GM21825 (cell line): ENCODE results near the gene DNMT3A.
A peak's percentile ranks its signal among the peaks of the same experiment; 100 is the strongest.

Experiments
- ATAC-seq: cut with Tn5 transposase; IDR thresholded peaks from one replicate; pipeline ENCODE4 v1.9.1; 2021; ENCODE audit warnings: mild to moderate bottlenecking, moderate library complexity; ENCODE audit not compliant: unreplicated experiment

DNMT3A gene

DNA sequence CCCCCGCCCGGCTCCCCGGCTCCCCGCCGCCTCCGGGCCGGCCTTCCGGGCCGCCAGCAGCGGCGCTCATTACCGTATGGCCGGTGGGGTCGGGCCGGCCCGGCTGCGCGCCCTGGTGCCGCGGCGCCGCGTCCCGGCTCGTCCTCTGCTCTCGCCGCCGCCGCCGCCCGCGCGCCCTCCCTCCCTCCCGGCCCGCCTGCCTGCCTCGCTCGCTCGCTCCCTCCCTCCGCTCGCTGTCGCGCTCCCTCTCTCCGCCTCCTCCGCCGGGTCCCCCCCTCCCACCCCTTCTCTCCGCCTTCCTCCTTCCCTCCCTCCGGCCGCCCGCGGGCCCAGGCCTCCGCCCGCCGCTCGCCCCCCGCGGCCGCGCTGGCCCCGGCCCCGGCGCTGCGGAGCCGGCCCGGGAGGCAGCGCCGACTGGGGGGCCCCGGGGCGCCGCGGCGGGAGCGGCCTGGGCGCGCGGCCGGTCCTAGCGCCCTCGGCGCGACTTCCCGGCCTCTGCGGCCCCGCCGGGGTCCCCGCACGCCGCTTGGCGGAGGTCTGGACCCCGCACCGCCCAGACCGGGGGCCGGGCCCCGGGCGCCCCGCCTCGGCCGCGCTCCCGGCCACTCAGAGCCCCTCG, at the start of gene DNMT3A:
TSS of gene DNMT3A (minus strand) at position 173 of the 619 bp plus-strand sequence. CDS start 27,941 bp downstream, outside the sequence.
- peak; percentile 22 for ATAC-seq

DNA sequence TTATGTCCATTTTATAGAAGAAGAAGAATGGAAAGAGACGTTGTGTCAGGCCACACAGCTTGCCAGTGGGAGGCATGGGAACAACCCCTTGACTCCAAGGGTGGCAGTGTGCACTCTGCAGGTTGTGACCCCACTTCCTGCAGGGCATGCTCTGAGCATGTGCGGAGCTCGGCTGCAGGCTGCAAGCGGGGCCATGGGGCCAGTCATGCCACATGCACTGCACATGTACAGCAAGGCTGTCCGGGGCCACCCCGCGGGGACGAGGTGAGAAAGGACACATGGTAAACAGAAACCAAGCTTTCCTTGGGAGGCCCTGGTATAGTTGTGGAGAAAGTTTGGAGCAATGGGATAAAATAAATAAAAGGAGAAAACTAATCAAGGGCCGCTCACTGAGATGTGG, 47.4 kb upstream of the DNMT3A start:
- ATAC-seq, result no peak

DNA sequence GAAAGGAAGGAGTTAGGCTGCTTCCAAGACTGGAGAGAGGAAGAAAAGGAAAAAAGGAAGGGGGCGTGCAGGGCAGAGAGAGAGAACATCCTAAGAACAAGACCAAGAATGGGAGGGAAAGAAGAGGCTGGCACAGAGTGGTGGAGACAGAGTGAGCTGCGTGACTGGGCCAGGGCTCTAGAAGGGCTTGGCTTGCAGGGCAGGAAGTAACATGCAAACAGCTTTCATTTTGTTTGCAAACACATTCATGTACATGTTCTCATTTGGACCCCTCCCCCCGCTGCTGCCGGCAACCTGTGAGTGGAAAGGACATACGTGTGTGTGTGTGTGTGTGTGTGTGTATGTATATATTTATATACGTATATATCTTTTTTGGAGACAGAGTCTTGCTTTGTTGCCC, 46.8 kb upstream of the DNMT3A start:
- no peak for ATAC-seq

DNA sequence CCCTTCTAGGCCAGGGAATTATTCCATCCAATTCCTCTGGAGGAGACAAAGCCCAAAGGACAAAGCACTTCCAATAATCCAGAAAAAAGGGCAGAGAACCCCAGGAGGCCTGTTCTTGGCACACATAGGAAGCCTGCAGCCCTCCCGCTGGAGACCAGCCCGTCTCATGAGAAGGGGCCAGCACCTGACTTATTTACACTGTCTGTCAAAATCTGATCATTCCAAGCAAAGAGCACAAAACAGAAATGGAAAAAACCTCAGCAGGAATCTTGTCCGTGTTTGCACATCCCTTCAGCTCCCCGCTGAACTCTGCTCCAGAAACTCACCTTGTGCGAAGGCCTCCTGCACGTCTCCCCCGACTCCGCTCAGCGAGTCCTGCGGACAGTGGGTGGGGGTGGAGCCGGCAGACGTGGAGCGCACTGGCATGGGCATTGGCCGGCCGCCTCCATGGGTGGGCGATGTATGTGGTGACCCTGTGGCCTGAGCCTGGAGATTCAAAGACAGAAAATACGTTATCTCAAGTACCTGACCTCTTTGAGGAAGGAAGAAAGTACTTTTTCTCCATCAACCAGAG, 46.2 kb upstream of the DNMT3A start:
- no peak for ATAC-seq

DNA sequence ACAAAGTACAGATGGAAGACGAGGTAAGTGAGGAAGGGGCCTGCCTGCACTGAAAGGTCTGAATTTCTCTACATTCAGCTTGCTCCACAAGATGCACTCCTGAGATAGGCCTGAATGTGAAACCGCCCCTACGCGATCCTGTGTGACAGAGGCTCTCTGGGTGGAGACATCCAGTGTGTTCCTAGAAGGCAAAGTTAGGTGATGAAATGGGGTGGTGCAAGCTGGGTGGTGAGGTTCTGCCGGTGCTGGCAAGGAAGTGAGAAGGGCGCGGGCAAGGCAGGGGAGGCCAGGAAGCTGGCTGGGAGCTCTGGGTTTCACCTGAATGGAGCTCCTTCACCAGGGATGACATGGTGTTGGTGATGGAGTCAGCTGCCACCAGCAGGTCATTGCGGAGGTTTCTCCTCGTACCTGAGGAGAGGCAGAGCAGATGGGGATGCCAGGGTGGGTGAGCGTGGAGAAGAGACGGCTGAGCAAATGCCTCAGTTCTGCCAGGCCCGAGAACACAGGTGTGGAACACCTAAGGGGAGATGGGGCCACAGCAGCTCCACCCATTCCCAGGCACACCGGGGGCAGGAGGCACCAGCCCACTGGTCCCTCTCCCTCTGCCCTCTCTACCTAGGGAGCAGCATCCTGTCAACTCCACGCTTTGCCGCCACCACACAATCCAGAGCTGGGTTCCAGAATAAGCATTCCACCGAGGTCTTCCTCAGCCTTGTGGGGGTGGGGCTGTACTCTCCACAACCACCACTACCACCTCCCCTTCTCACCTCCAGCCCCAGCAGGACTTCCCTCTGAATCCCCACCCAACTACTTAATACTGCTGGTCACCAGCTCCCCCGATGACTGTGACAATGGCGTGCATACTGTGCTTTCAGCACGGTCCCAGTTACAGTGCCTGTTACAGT, 45.5 kb upstream of the DNMT3A start:
- no peak for ATAC-seq

DNA sequence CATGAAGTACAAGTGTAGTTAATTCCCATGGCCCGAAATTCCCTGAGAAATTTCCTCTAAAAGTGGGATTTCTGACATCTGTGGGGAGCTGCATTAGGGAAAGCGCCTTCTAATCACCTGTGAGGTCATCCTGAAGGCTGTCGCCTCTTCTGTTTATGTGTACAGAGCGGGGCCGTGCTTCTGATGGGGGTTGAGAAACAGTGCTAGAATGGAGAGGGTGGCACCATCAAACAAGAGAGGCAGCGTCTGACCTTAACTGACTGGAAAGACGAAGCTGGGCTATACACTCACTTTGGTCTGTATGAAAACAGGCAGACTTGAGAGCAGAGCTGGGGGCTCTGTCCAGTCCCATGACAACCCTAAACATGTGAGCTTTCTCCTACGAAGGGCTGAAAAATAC, 44.2 kb upstream of the DNMT3A start:
- no peak for ATAC-seq

DNA sequence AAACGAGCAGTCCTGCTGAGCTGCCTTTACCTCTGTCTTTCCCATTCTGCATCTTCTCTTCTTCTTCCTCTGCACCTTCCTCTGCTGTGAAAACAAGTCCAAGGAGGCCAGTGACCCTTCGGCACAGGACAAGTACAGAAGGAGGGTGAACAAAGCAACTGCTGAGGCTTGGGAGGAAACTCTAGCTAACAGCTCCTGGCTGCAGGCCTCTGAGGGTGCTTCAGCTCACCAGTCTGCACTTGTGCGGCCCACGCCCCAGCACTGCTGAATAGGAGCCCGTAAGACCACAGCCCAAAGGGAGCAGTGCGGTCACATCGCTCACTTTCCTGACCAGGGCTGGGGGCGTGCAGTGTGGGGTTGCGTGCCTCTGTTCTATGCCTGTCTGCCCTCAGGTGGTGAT, 42.1 kb upstream of the DNMT3A start:
- no peak for ATAC-seq

DNA sequence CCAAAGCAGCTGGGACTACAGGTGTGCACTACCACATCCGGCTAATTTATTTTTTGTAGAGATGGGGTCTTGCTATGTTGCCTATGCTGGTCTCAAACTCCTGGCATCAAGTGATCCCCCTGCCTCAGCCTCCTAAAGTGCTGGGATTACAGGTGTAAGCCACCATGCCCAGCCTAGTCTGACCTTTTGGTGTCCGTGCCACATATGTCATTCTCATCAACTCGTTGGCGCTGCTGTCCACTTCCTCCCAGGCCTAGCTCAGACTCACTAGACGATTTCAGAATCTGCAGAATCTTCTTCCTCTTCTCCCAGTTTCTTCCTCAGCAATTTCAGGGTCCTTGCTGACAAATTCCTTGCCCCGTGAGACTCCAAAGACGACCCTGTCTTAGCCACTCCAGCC, 39.8 kb upstream of the DNMT3A start:
- no peak for ATAC-seq

DNA sequence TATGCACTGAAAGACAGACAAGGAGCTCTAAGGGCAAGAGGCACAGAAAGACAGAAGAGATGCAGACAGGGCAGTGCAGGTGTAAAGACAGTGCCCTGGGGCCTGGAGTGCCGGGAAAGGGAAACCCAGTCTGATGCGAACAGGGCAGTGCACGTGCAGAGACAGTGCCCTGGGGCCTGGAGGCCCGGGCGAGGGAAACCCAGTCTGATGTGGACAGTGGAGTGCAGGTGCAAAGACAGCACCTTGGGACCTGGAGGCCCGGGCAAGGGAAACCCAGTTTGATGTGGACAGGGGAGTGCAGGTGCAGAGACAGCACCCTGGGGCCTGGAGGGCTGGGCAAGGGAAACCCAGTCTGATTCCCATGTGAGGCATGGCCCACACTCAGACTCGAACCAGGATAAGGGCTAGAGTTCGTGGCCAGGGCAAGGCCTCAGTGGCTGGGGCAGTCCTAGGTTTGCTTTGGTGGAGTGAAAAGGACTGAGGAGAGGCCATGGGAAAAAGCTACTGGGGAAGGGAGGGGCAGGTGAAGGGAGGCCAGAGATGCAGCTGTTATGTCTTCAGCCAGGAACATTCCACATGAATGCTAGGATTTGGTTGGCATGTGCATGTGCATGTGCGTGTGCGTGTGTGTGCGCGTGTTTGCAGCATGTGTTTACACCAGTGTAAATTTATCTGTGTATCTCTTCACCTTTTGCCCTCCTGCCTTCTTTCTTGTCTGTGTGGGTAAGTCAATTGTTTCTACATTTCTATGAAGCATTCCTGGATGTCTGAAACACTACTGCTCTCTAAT, 39.1 kb upstream of the DNMT3A start:
- ATAC-seq, result no peak

DNA sequence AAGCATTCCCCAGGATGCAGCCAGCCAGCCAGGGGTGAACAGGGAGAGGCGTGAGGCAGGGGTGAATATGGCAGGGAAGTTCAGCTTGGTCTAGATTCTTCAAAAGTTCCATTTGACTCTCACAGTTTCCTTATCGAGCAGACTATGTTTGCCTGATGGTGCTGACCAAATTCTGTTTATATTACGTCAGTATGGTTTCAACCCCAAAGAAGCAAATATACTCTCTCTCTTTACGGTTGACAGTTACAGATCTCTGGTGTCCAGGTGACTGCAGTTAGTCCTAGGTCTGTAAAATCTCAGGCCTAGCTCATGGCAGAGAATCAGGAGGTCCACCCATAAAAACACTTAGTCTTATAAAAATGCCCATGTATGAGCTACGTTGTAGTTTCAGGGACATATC, 38.3 kb upstream of the DNMT3A start:
- ATAC-seq, result no peak

DNA sequence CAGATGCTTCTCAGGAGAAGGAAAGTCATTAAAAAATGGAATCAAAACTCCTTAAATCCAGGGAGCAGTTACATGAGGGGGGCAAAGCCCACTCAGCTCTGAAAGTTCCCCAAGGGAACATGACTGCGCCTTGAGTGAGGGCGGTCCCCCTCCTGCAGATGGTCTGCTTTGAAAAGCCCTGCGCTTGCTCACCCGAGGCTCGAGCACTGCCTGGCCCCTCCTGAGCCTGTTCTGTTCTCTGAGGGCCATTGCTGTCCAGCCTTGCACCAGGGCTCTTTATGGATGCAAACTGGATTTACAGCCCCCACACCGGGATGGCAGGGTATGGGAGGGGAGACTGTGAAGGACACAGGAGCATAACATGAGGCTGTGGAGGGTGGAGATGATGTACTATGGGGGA, 37.8 kb upstream of the DNMT3A start:
- ATAC-seq, result no peak

DNA sequence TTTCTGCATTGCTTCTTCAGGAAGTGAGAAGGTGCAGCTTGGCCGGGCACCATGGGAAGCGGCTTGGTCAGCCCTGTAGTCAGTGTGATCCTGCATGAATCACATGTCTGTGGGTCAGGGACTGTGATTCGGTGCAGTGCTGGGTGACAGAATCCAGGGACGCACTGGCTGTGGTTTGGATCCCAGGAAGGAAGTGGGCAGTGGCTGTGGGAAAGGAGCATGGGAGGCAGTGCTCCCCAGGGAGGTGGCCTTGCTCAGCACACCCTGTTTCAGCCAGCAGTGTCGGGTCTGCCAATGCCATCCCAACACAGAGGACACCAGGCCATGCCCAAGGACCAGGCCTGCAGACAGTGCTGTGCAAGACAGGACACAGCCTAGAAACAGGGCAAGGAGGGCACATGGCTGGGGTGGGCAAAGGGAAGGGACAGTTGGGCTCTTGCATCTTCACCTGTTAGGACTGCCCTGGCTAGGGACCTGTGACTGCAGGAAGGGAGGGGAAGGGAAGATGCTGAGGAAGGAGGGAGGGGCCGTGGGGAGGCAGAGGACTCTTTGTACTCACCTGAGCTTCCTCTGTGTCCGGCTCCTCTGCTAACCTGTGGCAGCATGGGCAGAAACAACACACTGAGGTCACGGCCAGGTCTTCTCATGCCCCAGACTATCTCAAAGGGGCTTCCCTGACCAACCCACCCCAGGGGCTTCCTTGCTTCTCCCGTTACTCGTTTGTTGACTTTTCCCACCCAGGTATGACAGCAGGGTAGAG, 37.2 kb upstream of the DNMT3A start:
- ATAC-seq, result no peak

DNA sequence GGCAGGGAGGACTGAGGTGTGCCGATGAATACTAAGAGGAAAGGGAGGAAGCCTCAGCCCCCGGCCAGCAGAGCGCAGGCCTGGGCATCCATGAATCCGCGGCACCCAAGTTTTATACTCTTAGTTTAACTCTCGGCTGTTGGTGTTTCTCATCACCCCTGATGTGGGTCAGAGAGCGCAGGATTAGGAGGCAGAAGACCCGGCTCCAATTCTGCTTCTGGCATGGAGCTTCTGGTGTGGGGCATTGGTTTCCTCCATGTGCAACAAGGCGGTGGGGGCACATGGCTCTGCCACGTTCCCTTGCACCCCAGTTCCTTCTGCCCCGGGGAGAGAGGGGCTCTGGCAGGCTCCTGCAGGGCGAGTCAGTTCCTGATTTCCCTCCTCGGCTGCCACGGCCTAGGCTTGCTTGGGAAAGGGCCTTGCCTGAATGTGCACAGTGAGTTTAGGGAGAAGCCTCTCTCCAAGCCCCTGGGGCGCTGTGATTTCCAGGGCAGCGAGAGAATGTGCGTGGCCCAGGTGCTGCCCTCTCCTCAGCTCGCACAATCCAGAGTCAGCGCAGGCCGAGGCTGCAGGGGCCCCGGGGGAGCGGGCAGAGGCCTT, 36.2 kb upstream of the DNMT3A start:
- no peak for ATAC-seq

DNA sequence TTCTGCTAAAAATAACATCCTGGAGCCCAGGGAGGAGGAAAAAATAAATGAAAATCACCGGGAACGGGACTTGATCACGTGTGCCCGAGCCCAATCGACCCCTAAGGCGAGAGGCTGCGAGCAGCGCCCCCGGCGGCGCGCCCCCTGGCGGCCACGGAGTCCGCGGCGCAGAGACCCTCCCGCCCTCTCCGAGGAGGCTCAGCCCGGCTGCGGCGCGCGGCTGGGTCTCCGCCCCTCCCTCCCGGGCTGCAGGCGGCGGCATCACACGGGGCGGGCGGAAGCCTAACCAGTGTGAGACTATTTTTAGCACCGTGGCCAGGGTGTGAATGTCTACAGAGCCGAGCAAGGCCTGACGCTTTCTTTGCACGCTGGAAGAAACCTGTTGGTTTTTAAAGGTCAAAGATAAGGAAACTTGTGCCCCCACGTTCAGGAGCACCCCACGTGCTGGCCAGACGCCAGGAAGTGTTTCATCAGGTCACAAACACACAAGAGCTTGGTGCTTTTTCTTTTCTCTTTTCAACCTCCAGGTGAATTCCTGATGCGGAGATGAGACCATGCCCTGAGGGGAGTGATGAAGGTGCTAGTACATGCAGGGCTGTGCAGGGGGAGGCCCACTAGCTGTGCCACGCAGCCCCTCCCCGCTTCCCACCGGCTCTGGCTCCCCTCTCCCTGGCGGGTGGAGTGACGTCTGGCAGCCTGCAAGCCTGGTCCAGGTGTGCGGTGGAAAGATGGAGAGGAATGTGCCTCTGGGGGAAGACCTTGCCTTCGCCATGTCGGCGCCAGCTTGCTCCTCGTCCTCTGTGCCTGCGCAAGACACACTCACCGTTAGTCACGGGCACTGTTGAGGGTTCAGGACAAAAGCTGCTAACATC, 35.3 kb upstream of the DNMT3A start:
- ATAC-seq, result peak; percentile 94

DNA sequence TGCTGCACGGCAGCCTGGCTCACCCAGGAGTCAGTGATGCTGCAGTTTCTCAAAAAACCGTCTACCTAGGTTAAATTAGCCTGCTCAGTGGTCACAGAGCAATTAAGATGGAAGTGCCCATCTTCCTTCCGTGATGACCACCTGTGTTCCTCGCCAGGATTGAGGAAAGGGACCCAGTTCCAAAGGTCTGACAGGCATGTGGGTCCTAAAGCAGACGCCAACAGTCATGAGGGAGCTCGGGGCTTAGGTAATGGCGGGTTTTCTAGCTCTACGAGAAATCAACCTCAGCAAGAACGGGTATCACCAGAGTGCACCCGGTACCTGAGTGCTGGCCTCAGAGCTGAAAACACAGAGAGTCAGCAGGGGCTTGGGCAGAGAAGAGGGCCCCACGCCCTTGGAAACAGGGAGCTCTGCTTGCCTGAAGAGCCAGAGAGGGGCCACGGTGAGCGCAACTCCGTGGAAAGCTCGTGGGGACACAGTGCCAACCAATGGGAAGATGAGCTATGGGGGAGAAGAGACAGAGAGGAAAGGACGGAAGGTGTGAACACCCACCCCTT, 34.3 kb upstream of the DNMT3A start:
- ATAC-seq, result no peak

DNA sequence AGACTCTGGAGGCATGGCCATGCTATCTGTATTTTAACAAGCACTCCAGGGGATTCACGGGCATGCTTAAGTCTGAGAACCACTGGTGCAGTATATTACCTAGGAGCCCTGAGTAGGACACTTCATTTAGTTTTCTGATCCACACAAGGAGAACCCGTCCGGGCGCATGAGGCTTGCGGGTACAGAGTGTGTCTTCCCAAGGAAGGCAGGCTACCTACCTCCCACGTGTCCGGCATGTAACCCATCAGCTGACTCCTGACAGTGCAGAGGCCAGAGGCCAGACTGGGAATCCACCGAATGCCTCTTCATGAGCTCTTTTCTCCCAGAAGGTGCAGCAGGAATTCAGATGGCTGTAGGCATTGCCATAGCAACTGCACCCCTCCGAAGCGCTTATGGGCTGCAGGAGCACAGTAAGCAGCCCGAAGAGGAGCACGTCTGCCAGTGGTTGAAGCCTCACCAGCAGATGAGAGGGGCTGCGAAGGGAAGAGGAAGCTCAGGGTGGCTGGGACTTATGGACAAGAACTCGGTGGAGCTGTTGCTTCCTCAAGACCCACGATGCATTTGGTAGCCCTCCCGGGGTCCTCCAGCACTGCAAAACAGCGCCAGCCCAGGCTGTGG, 33.8 kb upstream of the DNMT3A start:
- ATAC-seq, result no peak

DNA sequence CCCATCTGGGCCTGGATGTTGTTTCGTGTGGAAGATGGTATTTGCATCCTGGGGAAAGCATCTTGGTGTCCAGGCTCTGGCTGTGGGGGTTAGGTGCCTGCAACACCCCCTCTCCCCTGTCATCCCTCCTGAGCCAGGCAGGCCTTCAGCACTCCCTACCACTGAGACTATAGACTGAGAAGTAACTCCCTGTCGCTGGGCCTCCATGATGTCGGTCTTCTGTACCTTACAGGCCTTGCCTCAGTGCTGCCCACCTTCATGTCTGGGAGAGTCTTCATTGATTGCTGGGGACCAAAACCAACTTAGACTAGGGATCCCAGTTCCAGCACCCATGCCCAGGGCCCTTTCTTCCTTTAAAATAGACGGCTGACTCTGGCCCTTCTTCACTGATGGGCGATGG, 33.1 kb upstream of the DNMT3A start:
- ATAC-seq, result no peak

DNA sequence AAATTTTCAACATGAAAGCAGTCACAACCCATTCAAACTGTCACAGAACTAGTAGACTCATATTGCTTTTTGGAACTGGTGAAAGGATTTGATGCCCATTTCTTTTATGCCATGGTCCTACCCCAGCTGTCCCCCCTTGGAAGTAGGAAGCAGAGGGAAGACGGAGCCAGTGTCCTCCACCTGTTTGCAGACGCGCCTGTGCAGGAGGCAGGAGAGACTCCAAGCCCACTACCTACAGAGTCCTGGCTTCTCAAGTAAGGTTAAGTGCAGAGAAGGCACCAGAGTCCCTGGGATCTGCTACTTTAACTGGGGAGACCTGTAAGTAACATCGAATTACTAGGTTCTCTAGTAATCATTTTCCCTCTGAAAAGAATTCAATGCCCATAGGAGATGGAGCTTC, 32.7 kb upstream of the DNMT3A start:
- no peak for ATAC-seq
